Hepatocyte (in vitro differentiated cells): ENCODE results near the gene SORD. TPM values are rescaled to one million over a fixed set of nuclear protein-coding genes. Genes with fewer than 3 reads are reported as not detected.

Source experiments
- DNase-seq: peaks from one replicate; pipeline ENCODE4 v3.0.0-alpha.2; 2016; ENCODE audit warnings: low spot score
- H2AFZ ChIP-seq: fragments of 200-600 bp; sonication (generic); 2 replicates; pipeline ENCODE4 v1.6.0; 2016; ENCODE audit warnings: antibody characterized with exemption, mild to moderate bottlenecking
- H3K27ac ChIP-seq: fragments of 200-600 bp; sonication (generic); 2 replicates; pipeline ENCODE4 v1.5.1; 2016; ENCODE audit warnings: mild to moderate bottlenecking
- H3K27me3 ChIP-seq: fragments of 200-600 bp; sonication (generic); 2 replicates; pipeline ENCODE4 v1.6.1; 2016
- H3K36me3 ChIP-seq: fragments of 200-600 bp; sonication (generic); replicated peaks from 2 replicates; pipeline ENCODE4 v1.5.1; 2016; ENCODE audit warnings: low read depth; ENCODE audit not compliant: insufficient read depth
- H3K4me1 ChIP-seq: fragments of 200-600 bp; sonication (generic); 2 replicates; pipeline ENCODE4 v1.5.1; 2016; ENCODE audit warnings: mild to moderate bottlenecking, moderate library complexity; ENCODE audit not compliant: insufficient read depth
- H3K4me2 ChIP-seq: fragments of 200-600 bp; sonication (generic); 2 replicates; pipeline ENCODE4 v1.6.0; 2016
- H3K4me3 ChIP-seq: fragments of 200-600 bp; sonication (generic); 2 replicates; pipeline ENCODE4 v1.5.1; 2016; ENCODE audit warnings: mild to moderate bottlenecking
- H3K79me2 ChIP-seq: fragments of 200-600 bp; sonication (generic); 2 replicates; pipeline ENCODE4 v1.6.0; 2017; ENCODE audit warnings: mild to moderate bottlenecking
- H3K9me2 ChIP-seq: fragments of 200-600 bp; sonication (generic); replicated peaks from 2 replicates; pipeline ENCODE4 v1.6.0; 2017; ENCODE audit warnings: mild to moderate bottlenecking; ENCODE audit not compliant: insufficient read depth
- H3K9me3 ChIP-seq: fragments of 200-600 bp; sonication (generic); 2 replicates; pipeline ENCODE4 v1.5.1; 2016; ENCODE audit warnings: low read depth, mild to moderate bottlenecking
- H4K20me1 ChIP-seq: fragments of 200-600 bp; sonication (generic); 2 replicates; pipeline ENCODE4 v1.6.0; 2016; ENCODE audit warnings: mild to moderate bottlenecking; ENCODE audit not compliant: insufficient read depth, poor library complexity, severe bottlenecking
- CTCF ChIP-seq: fragments of 200-600 bp; sonication (generic); IDR thresholded peaks from 2 replicates; pipeline ENCODE4 v1.5.1; 2016; ENCODE audit warnings: antibody characterized with exemption, mild to moderate bottlenecking; ENCODE audit not compliant: poor library complexity
- EZH2 ChIP-seq: fragments of 200-600 bp; sonication (generic); IDR thresholded peaks from 2 replicates; pipeline ENCODE4 v1.6.1; 2016; ENCODE audit warnings: antibody characterized with exemption, mild to moderate bottlenecking, borderline replicate concordance
- EZH2phosphoT487 ChIP-seq: fragments of 200-600 bp; sonication (generic); IDR thresholded peaks from one replicate; pipeline ENCODE4 v1.6.1; 2018; ENCODE audit warnings: antibody characterized with exemption, mild to moderate bottlenecking, low read depth, moderate library complexity; ENCODE audit not compliant: unreplicated experiment, severe bottlenecking
- WGBS: methylation state at CpG from one replicate; pipeline ENCODE4 v1.1.6; 2016; ENCODE audit warnings: low lambda C conversion rate; ENCODE audit errors: missing lambda C conversion rate; 5-methylcytosine and 5-hydroxymethylcytosine counted together
- polyA plus RNA-seq: library from polyadenylated mRNA; unstranded; fragments of >200 nt; fragmentation: Nextera tagmentation; extraction: Ambion mirVana; gene quantifications from 2 replicates; pipeline ENCODE4 v1.2.1, GENCODE V29; 2016
- total RNA-seq: library from RNA; depleted of rRNA; stranded (reverse); fragments of >200 nt; gene quantifications from 2 replicates; pipeline ENCODE4 v1.2.3, GENCODE V29; 2014

SORD gene
- total and polyA plus RNA-seq, 2 experiments from 2014 or later: 81.8 to 116 TPM

- H3K4me3 ChIP-seq: no peak overlapping the region
- H3K27me3 ChIP-seq: peaks cover 75% of the 10 kb centered on the region
- no peaks in the 10 kb centered on the region for H3K9me2 ChIP-seq
- no peak for DNase-seq
- H2AFZ ChIP-seq: no peak overlapping the region
- peak overlapping the region; percentile 89 for H3K4me2 ChIP-seq
- H4K20me1 ChIP-seq: no peaks in the 10 kb centered on the region
- H3K36me3 ChIP-seq: no peaks in the 10 kb centered on the region
- no peaks in the 10 kb centered on the region for H3K79me2 ChIP-seq
- H3K27ac ChIP-seq: no peak overlapping the region
- no peak for TF ChIP-seq CTCF
- peak; percentile 46 for TF ChIP-seq EZH2phosphoT487
- no peak for TF ChIP-seq EZH2
- no peaks in the 10 kb centered on the region for H3K9me3 ChIP-seq
- H3K4me1 ChIP-seq: peaks cover 20% of the 10 kb centered on the region
- WGBS: 14% methylated on average over 44 of the region's 71 CpGs
Measured at GRCh38 chr15:45111390-45112142, 88.6 kb downstream of the SORD start.

GRCh38 chr15:45112143-45112590, 89.2 kb downstream of the SORD start:
- Histone ChIP-seq H2AFZ (peak overlapping the region; percentile 11), H3K4me2 (peak overlapping the region; percentile 89)

GRCh38 chr15:45112591-45113379, 89.8 kb downstream of the SORD start:
- no peaks in the 10 kb centered on the region for H3K9me3 ChIP-seq

More at GRCh38 chr15:45112143-45112590, 89.2 kb downstream of the SORD start:
- TF ChIP-seq CTCF (no peak), EZH2phosphoT487 (no peak), EZH2 (no peak)
- Histone ChIP-seq H4K20me1 (no peaks in the 10 kb centered on the region), H3K36me3 (no peaks in the 10 kb centered on the region), H3K4me3 (no peak overlapping the region), H3K9me3 (no peaks in the 10 kb centered on the region), H3K27me3 (peaks cover 81% of the 10 kb centered on the region), H3K9me2 (no peaks in the 10 kb centered on the region), H3K27ac (no peak overlapping the region), H3K4me1 (peaks cover 20% of the 10 kb centered on the region), H3K79me2 (no peaks in the 10 kb centered on the region)
- no peak for DNase-seq
- WGBS: 7% methylated on average over 13 of the region's 13 CpGs

More at GRCh38 chr15:45112591-45113379, 89.8 kb downstream of the SORD start:
- no peaks in the 10 kb centered on the region for H3K9me2 ChIP-seq
- peak overlapping the region; percentile 89 for H3K4me2 ChIP-seq
- H3K79me2 ChIP-seq: no peaks in the 10 kb centered on the region
- peaks cover 20% of the 10 kb centered on the region for H3K4me1 ChIP-seq
- peak overlapping the region; percentile 11 for H2AFZ ChIP-seq
- peak; percentile 35 for DNase-seq
- H3K27me3 ChIP-seq: peaks cover 83% of the 10 kb centered on the region
- no peaks in the 10 kb centered on the region for H3K36me3 ChIP-seq
- no peak overlapping the region for H3K4me3 ChIP-seq
- H3K27ac ChIP-seq: no peak overlapping the region
- TF ChIP-seq EZH2 (no peak), CTCF (no peak), EZH2phosphoT487 (no peak)
- 4% methylated on average over 51 of the region's 58 CpGs for WGBS
- H4K20me1 ChIP-seq: no peaks in the 10 kb centered on the region
